ENCODE results near the gene ATOH7.

DNA sequence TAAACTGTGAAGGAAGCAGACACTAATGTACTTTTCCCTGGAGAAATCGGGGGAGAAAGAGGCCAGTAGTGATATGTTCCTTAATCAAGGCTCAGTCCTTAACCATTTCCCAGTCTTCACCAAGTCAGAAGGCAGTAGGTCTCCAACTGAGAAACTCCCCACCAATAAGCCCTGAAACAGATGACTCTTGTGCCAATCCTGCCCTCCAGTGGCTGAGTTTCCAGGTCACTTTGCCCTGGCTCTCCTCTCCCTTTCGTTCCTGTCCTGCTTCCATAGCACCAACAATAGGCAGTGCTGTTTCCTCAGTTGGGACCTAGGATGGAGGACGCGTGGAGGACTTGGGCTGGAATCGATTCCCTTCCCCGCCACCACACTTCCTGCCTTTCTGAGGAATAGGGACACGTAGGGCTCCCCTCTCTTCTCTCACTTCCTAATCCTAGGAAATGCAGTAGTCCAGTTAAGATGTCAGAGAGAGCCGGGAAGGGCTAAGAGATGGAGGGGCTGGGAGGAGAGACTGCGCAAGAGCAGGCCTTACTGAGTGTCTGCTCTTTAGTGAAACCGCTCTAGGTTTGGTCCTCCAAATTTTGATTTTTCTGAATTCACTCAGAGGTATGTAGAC, 23.4 kb downstream of the ATOH7 start:
- TF ChIP-seq, protein P1, sequence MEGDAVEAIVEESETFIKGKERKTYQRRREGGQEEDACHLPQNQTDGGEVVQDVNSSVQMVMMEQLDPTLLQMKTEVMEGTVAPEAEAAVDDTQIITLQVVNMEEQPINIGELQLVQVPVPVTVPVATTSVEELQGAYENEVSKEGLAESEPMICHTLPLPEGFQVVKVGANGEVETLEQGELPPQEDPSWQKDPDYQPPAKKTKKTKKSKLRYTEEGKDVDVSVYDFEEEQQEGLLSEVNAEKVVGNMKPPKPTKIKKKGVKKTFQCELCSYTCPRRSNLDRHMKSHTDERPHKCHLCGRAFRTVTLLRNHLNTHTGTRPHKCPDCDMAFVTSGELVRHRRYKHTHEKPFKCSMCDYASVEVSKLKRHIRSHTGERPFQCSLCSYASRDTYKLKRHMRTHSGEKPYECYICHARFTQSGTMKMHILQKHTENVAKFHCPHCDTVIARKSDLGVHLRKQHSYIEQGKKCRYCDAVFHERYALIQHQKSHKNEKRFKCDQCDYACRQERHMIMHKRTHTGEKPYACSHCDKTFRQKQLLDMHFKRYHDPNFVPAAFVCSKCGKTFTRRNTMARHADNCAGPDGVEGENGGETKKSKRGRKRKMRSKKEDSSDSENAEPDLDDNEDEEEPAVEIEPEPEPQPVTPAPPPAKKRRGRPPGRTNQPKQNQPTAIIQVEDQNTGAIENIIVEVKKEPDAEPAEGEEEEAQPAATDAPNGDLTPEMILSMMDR (IDR thresholded peaks at IDR 0.05), result peak in 1 of 3 experiments; percentile 5
- no peak for TF ChIP-seq POLR2AphosphoS5 (IDR thresholded peaks at IDR 0.05)

Measured in esophagus muscularis mucosa (tissue), 3 donors.